Activated CD8-positive, alpha-beta memory T cell treated with anti-CD3 and anti-CD28 coated beads, Interleukin-2, amount 50 U/mL, for 24 hours (primary cell): ENCODE data around the gene FLT4.

ENCODE experiments used
- DNase-seq: peaks from one replicate; pipeline ENCODE4 v3.0.0-alpha.2; 2020; ENCODE audit errors: extremely low read depth

FLT4 gene

GRCh38 chr5:180626661-180627385, 22.6 kb downstream of the FLT4 start:
- no peak for DNase-seq

DNA sequence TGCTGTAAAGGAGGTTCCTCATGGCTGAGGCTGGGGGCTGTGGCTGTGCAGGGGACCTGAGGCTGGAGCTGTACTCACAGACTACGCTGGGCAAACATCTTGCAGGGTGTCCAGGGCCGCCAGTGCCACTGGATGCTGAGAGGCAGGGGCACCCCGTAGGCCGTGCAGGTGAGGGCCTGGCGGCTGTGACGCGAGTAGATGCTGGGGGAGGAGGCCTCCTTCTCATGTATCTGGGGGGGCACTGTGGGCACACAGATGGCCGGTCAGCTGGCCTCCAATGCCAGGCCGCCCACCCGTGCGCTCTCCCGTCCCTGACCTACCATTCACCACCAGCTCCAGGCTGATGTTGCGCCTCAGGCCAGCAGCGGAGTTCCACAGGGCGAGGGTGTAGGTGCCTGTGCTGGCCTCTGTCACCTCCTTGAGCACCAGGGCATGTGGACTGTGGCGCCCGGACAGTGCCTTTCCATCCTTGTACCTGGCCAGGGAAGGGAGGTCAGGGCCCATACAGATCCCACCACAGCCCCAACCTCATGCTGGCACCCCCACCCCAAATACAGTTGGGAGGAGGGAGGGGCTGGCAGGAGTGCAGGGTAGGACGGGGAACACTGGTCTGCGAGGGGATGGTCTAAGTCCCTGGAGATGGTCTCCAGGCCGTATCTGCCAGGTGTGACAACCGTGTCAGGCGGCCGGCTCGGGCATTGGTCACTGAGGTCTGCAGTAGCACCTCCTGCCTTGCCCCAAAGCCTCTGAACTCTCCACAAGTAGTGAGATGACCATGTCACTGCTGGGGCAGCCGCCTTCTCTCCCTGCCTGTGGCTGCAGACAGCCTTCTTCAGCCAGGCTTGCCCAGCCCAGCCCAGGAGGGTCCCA, 23.4 kb downstream of the FLT4 start:
- no peak for DNase-seq

- DNase-seq: no peak
These were observed 24.1 kb downstream of the FLT4 start for GRCh38 chr5:180625125-180625790.

GRCh38 chr5:180624587-180624986, 24.8 kb downstream of the FLT4 start:
- DNase-seq: no peak

DNA sequence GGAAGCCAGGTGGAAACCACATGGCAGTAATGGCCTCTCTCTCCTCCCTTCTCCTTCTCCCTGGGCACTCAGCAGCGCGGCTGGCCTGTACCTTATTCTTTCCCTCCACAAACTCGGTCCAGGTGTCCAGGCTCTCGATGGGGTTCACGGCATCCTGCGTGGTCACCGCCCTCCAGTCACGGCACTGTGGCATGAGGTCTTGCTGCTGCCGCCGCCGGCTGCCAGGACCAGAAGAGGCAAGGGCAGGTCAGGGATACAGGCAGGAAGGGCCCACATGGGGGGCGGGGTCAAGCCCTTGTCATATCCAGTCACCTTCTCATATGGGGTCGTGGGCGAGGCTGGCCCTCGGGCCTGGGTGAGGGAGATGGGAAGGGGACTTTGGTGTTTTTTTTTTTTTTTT, 25.6 kb downstream of the FLT4 start:
- DNase-seq: no peak

DNA sequence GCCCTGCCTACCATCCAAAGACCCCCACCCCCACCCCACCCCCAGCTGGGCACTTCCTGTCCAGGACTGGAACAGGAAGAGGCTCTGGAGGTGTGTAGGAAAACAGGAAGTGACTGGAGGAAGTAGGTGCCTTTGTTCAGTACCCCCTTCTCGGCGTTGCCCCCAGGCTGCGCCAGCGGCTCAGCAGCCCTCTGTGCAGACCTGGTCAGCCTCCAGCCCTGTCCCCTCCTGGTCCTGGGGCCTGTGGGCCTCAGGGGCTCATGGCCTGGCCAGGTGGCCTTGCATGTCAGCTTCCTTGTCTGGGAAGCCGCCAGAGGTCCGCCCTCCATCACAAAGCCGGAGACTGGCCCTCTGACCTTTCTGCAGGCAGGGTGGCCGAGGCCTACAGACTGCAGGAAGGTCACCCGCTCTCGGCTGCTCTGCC, 26.0 kb downstream of the FLT4 start:
- DNase-seq: no peak

DNA sequence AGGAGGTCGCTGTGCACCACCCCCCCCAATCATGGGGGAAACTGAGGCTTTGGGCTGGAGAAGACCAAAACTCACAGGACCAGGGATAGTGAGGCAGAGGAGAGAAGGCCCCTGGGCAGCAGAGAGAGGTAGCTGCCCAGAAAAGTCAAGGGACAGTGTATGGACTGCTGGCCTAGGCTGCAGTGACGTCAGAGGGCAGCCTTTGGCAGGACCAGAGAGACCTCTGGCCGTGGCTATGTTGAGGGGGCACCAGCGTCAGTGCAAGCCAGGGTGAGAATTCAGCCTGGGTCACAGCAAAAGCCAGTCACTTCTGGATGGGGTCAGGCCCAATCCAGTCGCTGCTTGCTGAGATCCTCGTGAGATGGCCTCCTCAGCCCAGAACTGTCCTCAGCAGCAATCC, 26.5 kb downstream of the FLT4 start:
- no peak for DNase-seq

DNA sequence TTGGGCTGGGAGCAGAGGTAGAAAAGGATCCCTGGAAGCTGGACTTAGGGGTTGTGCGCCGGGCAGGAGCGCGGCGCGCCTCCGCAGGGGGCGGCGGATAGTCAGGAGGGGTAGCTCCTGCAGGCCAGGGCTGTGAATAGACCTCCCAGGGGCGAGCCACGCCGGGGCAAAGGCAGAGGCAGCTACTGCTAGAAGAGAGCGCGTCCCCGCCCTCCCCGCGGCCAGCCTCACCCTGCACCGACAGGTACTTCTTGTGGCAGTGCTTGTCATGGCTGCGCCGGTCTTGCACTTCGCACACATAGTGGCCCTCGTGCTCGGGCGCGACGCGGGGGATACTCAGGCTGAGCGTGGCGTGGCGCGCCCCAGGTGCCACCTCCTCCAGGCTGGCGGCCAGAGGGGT, 28.1 kb downstream of the FLT4 start:
- DNase-seq: no peak

- DNase-seq: no peak
These were observed 29.4 kb downstream of the FLT4 start for GRCh38 chr5:180620014-180620413.

- no peak for DNase-seq
These were observed 29.9 kb downstream of the FLT4 start for GRCh38 chr5:180619563-180619915.

- no peak for DNase-seq
These were observed 30.4 kb downstream of the FLT4 start for GRCh38 chr5:180618829-180619562.

GRCh38 chr5:180618487-180618828, 30.9 kb downstream of the FLT4 start:
- DNase-seq: no peak

- no peak for DNase-seq
These were observed 35.6 kb downstream of the FLT4 start for GRCh38 chr5:180613814-180614188.

DNA sequence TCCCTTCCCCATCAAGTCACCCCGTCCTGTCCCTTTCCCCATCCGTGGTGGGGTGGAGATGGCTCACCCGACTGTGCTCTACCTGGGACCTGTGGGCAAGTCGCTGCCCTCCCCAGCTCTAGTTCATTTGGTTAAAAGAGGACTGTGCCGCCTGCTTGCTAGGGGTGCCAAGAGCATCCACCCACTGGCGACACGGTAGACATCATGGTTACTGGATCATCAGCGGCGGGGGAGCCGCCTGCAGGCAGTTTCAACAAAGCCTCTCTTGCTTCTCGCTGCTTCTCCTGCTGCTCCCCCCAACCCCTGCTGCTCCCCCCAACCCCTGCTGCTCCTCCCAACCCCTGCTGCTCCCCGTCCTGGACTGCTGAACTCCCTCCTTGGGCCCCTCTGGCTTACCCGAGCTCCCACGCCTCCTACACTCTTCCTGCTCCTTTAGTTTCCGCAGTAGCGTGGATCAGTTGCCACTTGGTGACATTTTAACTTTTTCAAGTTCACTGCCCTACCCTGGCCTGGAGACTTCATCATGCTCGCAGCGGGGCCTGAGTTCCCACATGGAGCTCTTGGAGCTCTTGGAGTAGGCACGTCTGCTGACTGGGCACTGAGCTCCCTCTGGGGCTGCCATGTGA, 36.1 kb downstream of the FLT4 start:
- no peak for DNase-seq

DNA sequence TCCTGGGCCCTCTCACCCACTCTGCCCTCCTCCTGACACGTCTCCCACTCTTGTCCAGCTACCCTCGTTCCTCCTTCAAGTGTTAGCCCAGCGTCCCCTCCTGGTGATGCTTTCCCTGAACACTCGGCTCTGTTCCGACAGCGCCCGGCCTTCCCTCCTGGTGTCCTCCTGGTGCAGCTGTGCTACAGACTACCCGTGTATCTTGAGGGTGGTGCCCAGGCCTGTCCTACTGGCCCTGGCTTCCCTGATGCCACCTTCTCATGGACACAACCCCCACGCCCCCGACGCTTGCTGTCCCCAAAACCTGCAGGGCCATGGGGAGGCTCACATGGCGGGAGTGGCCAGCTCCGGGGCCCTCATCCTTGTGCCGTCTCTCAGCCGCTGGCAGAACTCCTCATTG, 36.7 kb downstream of the FLT4 start:
- DNase-seq: no peak

GRCh38 chr5:180611140-180611850, 38.1 kb downstream of the FLT4 start:
- DNase-seq: no peak

DNA sequence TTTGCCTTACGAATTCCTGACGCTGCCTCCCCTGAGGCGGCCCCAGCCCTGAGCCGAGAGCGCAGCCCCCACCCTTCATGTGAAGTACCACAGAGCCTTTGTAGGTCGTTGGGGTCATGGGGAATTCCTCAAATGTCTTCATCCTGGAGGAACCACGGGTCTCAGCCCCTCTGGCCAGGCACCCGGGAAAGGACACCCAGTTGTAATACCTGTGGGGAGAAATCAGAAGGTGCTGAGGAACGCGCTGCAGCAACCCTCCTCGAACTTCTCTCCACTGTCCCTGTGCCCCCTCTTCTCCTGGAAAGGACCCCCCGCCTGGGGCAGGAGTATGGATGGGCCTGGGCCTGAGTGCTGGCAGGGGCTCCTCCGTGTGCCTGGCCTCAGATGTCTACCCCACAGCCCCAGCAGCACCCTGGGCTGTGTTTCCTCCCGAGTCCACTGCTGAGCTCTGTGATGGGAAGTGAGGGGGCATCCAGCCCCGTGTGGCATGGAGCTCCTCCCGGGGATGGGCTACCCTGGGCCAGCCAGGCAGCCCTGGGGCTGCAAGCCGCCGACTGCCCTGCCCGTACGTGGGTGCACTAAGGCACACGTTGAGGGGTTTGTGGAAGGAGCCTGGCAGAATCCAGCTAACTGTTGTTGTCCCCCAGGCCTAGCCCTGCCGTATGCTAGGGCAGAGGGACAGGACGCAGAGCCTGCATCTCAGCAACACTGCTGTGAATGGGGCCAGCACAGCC, 39.4 kb downstream of the FLT4 start:
- no peak for DNase-seq

- DNase-seq: no peak
These were observed 40.0 kb downstream of the FLT4 start for GRCh38 chr5:180609386-180609785.

DNA sequence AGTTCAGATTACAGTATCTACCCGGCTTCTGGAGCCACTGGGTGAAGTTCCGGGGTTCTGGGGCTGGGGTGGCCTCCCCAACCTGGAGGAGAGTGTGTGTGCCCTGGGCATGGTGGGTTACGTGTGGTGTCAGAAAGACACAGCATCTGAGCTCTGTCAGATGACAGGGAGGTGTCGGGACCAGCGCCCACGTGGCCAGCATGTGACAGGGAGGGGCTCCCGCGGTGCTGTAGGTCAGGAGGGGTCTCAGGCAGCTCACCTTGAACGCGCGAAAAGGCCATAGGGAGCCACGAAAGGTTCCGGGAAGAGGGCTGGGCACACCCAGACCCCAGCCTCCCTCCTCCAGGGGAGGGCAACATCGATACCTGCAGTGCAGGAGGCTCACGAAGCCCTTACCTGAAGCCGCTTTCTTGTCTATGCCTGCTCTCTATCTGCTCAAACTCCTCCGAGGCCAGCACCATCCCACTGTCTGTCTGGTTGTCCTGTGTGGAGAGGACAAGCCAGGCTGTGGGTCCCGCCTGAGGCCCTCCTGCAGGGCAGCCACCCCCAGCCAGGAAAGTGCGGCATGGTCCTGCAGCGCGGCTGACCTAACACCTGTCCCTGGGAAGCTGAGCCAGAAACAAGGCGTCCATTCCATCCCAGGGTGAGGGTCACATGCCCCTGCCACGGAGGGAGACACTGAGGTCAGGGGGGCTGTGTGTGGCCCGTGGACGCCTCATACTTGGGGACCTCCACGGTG, 40.7 kb downstream of the FLT4 start:
- no peak for DNase-seq
